Choroid plexus epithelial cell (primary cell): ENCODE data around the gene TMEM86A.

ENCODE experiments used
- DNase-seq: peaks from one replicate; pipeline ENCODE4 v3.0.0-alpha.2; 2010; ENCODE audit warnings: low read depth
- H3K4me3 ChIP-seq: 2 replicates; pipeline ENCODE4 v1.5.1; 2011; ENCODE audit warnings: low read depth, mild to moderate bottlenecking, control low read depth, low read length, moderate library complexity
- CTCF ChIP-seq: conservative IDR thresholded peaks from 2 replicates; pipeline ENCODE4 v1.5.1; 2011; ENCODE audit warnings: low read depth, mild to moderate bottlenecking, control low read depth, inconsistent platforms, low read length, moderate library complexity

TMEM86A gene

GRCh38 chr11:18745251-18745650, 46.7 kb downstream of the TMEM86A start:
- no peak for TF ChIP-seq CTCF
- DNase-seq: no peak
- no peak overlapping the region for H3K4me3 ChIP-seq

GRCh38 chr11:18748766-18749365, 50.3 kb downstream of the TMEM86A start:
- no peak overlapping the region for H3K4me3 ChIP-seq
- no peak for DNase-seq
- TF ChIP-seq CTCF: no peak

- no peak for TF ChIP-seq CTCF
- no peak overlapping the region for H3K4me3 ChIP-seq
- peak; percentile 66 for DNase-seq
Observed at GRCh38 chr11:18749681-18750319, 51.2 kb downstream of the TMEM86A start.

GRCh38 chr11:18750944-18751343, 52.4 kb downstream of the TMEM86A start:
- no peak overlapping the region for H3K4me3 ChIP-seq
- no peak for DNase-seq
- TF ChIP-seq CTCF: no peak

- DNase-seq: no peak
- no peak overlapping the region for H3K4me3 ChIP-seq
- TF ChIP-seq CTCF: no peak
Observed at GRCh38 chr11:18752502-18752901, 53.9 kb downstream of the TMEM86A start.

- peak; percentile 34 for DNase-seq
- no peak for TF ChIP-seq CTCF
- no peak overlapping the region for H3K4me3 ChIP-seq
Observed at GRCh38 chr11:18754308-18754707, 55.7 kb downstream of the TMEM86A start.
